ENCODE measurements around the gene HCST.

DNA sequence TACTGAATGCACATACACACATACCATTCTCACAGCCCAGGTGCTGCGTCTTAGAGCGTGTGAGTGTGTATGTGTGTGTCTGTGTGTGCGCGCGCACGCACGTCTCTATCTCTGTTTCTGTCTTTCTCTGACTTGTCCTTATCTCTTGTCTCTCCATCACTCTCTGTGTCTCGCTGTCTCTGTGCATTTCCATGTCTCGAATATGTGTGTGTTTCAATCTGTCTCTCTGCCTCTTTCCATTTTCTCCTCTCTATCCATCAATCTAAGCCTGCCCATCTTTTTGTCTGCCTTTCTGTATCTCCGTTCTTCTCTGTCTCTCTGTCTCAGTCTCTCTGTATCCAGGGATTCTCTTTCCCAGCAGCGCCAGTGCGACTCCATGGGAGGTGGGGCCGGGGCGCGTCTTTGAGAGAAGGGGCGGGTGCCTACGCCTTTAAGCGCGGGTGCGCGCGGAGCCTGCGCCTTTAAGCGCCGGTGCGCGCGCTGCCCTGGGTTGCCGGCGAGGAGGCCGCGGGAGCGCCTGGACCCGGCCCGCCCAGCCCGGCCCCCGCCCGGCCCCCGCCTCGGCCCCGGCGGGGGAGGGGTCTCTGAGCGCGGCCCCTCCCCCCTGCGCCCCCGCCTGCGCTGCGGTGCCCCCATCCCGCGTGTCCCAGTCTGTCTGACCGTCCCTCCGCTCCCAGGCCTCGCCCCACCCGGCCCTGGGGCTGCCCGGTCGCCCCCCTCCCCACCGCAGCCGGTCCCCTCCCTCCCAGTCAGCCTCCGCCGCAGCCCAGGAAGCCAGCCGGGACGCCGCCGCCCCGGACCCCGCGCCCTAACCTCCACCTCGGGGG, 33.8 kb downstream of the HCST start, which contains the start of gene LRFN3:
- TF ChIP-seq CTCF (IDR thresholded peaks at IDR 0.05) = no peak
- no peak for TF ChIP-seq POLR2A (IDR thresholded peaks at IDR 0.05)
